Karpas-422 (cell line): ENCODE measurements around the gene F2RL3. TPM values are rescaled to one million over a fixed set of nuclear protein-coding genes. Genes with fewer than 3 reads are reported as not detected.

ENCODE experiments used
- DNase-seq: peaks from one replicate; pipeline ENCODE4 v3.0.0-alpha.2; 2015
- H2AFZ ChIP-seq: fragments of 200-600 bp; sonication (generic); 2 replicates; pipeline ENCODE4 v1.6.1; 2014; ENCODE audit warnings: antibody characterized with exemption, low read length, mixed read lengths
- H3K27ac ChIP-seq: fragments of 200-600 bp; sonication (generic); 2 replicates; pipeline ENCODE4 v1.5.1; 2014; ENCODE audit warnings: mild to moderate bottlenecking, low read length, moderate library complexity
- H3K27me3 ChIP-seq: fragments of 200-600 bp; sonication (generic); 2 replicates; pipeline ENCODE4 v1.6.1; 2014; ENCODE audit warnings: low read length, mixed read lengths
- H3K36me3 ChIP-seq: fragments of 200-600 bp; sonication (generic); 2 replicates; pipeline ENCODE4 v1.6.1; 2014; ENCODE audit warnings: low read length, mixed read lengths; ENCODE audit not compliant: insufficient read depth
- H3K4me1 ChIP-seq: fragments of 200-600 bp; sonication (generic); 2 replicates; pipeline ENCODE4 v1.6.1; 2014; ENCODE audit warnings: mild to moderate bottlenecking, low read length, mixed read lengths
- H3K4me2 ChIP-seq: fragments of 200-600 bp; sonication (generic); 2 replicates; pipeline ENCODE4 v1.6.1; 2014; ENCODE audit warnings: low read length, low read depth, mild to moderate bottlenecking; ENCODE audit not compliant: poor library complexity, severe bottlenecking
- H3K4me3 ChIP-seq: fragments of 200-600 bp; sonication (generic); 2 replicates; pipeline ENCODE4 v1.5.1; 2014; ENCODE audit warnings: mild to moderate bottlenecking, antibody characterized with exemption, low read length, mixed read lengths
- H3K79me2 ChIP-seq: fragments of 200-600 bp; sonication (generic); 2 replicates; pipeline ENCODE4 v1.6.1; 2014; ENCODE audit warnings: mild to moderate bottlenecking, low read length, mixed read lengths
- H3K9ac ChIP-seq: fragments of 200-600 bp; sonication (generic); 2 replicates; pipeline ENCODE4 v1.6.0; 2014; ENCODE audit warnings: low read length
- H3K9me2 ChIP-seq: fragments of 200-600 bp; sonication (generic), shearing (Covaris generic); replicated peaks from 2 replicates; pipeline ENCODE4 v1.6.0; 2014; ENCODE audit warnings: mild to moderate bottlenecking, low read length, moderate library complexity; ENCODE audit not compliant: insufficient read depth
- H3K9me3 ChIP-seq: fragments of 300-700, 200-600 bp; sonication (generic); 2 replicates; pipeline ENCODE4 v1.6.1; 2014; ENCODE audit warnings: low read length, mixed read lengths
- H4K20me1 ChIP-seq: fragments of 200-600 bp; sonication (generic); 2 replicates; pipeline ENCODE4 v1.6.1; 2014; ENCODE audit warnings: mild to moderate bottlenecking, antibody characterized with exemption, low read length, low read depth; ENCODE audit not compliant: insufficient read depth
- total RNA-seq: library from RNA; depleted of rRNA; stranded (reverse); fragments of >200 nt; shearing (Covaris generic); gene quantifications from 2 replicates; pipeline ENCODE4 v1.2.3, GENCODE V29; 2014; ENCODE audit warnings: low replicate concordance

F2RL3 gene
- total RNA-seq, 1 experiment from 2014 or later = not detected

DNA sequence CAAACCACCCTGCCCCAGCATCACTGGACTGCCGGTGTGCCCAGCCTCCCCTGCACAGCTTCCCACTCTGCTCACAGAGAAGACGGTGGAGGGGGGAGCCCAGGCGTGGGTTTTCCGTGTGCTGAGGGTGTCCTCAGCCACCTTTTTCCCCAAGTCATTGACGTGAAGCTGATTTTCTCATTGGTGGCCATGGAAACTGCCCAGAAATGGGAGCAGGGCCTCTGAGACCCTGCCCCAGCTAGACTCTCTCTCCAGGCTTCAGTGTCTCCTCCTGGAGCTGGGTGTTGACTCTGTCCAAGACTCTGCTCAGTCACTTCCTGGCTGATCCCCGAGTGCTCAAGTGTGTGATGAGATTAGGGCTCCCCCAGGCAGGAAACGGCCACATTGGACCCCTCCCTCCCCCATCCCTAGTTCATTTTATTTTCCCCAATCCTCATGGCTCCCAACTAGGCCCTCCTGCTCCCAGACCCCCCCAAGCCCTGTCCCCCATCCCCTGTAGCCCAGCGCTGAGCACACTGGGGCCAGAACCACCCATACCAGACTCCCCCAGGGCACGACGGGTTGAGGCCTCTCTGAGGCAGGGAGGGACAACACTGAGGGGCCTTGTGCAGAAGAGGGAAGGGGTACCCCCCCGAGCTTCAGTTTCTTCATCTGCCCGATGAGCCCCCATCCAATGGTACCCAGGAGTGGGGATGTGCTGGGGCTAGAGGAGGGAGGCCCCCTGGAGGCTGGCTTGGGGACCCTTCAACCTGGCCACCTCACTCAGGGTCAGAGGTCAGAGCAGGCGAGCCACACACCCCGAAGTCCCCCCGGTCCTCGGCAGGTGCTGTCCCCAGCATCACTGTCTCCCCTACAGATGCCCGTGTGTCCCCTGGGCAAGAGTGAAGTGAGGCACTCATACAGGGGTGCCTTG, 1.2 kb upstream of the F2RL3 start:
- no peak overlapping the region for H3K4me2 ChIP-seq
- H3K9me2 ChIP-seq = no peaks in the 10 kb centered on the region
- no peaks in the 10 kb centered on the region for H3K4me1 ChIP-seq
- no peaks in the 10 kb centered on the region; the same call in 1 of the 2 replicates for H3K27me3 ChIP-seq
- no peak overlapping the region for H3K4me3 ChIP-seq
- no peak overlapping the region for H3K27ac ChIP-seq
- no peaks in the 10 kb centered on the region for H4K20me1 ChIP-seq
- H3K79me2 ChIP-seq = no peaks in the 10 kb centered on the region
- no peaks in the 10 kb centered on the region; the same call in 1 of the 2 replicates for H3K9me3 ChIP-seq
- H2AFZ ChIP-seq = no peak overlapping the region
- H3K9ac ChIP-seq = no peak overlapping the region
- no peaks in the 10 kb centered on the region for H3K36me3 ChIP-seq
- DNase-seq = no peak

DNA sequence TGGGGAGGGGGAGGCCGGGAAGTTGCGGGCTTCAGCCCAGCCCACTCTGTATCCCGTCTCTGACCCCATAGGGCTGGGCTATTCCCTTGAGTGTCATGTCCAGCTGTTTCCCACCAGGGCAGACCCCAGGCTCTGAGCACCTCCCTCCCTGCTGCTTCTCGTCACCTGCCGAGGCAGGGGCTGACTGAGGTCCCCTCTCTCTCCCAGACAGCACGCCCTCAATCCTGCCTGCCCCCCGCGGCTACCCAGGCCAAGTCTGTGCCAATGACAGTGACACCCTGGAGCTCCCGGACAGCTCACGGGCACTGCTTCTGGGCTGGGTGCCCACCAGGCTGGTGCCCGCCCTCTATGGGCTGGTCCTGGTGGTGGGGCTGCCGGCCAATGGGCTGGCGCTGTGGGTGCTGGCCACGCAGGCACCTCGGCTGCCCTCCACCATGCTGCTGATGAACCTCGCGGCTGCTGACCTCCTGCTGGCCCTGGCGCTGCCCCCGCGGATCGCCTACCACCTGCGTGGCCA, 625 bp downstream of the F2RL3 start:
- Histone ChIP-seq H3K79me2 (no peaks in the 10 kb centered on the region), H3K36me3 (no peaks in the 10 kb centered on the region), H3K27ac (no peak overlapping the region), H3K4me3 (no peak overlapping the region), H3K4me2 (no peak overlapping the region), H3K9ac (no peak overlapping the region), H3K27me3 (no peaks in the 10 kb centered on the region; the same call in 1 of the 2 replicates), H3K4me1 (peaks cover 7% of the 10 kb centered on the region), H3K9me3 (no peaks in the 10 kb centered on the region), H4K20me1 (no peaks in the 10 kb centered on the region), H2AFZ (no peak overlapping the region), H3K9me2 (no peaks in the 10 kb centered on the region)
- no peak for DNase-seq

DNA sequence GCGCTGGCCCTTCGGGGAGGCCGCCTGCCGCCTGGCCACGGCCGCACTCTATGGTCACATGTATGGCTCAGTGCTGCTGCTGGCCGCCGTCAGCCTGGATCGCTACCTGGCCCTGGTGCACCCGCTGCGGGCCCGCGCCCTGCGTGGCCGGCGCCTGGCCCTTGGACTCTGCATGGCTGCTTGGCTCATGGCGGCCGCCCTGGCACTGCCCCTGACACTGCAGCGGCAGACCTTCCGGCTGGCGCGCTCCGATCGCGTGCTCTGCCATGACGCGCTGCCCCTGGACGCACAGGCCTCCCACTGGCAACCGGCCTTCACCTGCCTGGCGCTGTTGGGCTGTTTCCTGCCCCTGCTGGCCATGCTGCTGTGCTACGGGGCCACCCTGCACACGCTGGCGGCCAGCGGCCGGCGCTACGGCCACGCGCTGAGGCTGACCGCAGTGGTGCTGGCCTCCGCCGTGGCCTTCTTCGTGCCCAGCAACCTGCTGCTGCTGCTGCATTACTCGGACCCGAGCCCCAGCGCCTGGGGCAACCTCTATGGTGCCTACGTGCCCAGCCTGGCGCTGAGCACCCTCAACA, 1.2 kb downstream of the F2RL3 start:
- H3K36me3 ChIP-seq = no peaks in the 10 kb centered on the region
- no peak overlapping the region for H3K9ac ChIP-seq
- H3K4me2 ChIP-seq = no peak overlapping the region
- no peak overlapping the region for H2AFZ ChIP-seq
- peaks cover 7% of the 10 kb centered on the region for H3K4me1 ChIP-seq
- H3K27ac ChIP-seq = no peak overlapping the region
- no peaks in the 10 kb centered on the region for H3K79me2 ChIP-seq
- H3K9me3 ChIP-seq = no peaks in the 10 kb centered on the region
- H3K4me3 ChIP-seq = no peak overlapping the region
- DNase-seq = no peak
- no peaks in the 10 kb centered on the region; the same call in 1 of the 2 replicates for H3K27me3 ChIP-seq
- no peaks in the 10 kb centered on the region for H3K9me2 ChIP-seq
- no peaks in the 10 kb centered on the region for H4K20me1 ChIP-seq

DNA sequence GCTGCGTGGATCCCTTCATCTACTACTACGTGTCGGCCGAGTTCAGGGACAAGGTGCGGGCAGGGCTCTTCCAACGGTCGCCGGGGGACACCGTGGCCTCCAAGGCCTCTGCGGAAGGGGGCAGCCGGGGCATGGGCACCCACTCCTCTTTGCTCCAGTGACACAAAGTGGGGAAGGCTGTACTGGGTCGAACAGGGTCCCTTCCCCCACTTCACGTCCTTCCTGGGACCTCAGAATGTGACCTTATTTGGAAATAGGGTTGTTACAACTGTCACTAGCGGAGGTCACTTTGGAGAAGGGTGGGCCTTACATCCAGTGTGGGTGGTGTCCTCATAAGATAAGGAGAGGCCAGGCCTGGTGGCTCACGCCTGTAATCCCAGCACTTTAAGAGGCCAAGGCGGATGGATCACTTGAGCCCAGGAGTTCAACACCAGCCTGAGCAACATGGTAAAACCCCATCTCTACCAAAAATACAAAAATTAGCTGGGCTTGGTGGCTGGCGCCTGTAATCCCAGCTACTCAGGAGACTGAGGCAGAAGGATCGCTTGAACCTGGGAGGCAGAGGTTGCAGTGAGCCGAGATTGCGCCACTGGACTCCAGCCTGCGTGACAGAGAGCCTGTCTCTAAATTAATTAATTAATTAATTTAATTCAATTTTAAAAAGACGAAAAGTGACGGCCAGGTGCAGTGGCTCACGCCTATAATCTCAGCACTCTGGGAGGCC, 1.8 kb downstream of the F2RL3 start:
- no peak overlapping the region for H3K9ac ChIP-seq
- H3K79me2 ChIP-seq = no peaks in the 10 kb centered on the region
- H3K27ac ChIP-seq = no peak overlapping the region

DNA sequence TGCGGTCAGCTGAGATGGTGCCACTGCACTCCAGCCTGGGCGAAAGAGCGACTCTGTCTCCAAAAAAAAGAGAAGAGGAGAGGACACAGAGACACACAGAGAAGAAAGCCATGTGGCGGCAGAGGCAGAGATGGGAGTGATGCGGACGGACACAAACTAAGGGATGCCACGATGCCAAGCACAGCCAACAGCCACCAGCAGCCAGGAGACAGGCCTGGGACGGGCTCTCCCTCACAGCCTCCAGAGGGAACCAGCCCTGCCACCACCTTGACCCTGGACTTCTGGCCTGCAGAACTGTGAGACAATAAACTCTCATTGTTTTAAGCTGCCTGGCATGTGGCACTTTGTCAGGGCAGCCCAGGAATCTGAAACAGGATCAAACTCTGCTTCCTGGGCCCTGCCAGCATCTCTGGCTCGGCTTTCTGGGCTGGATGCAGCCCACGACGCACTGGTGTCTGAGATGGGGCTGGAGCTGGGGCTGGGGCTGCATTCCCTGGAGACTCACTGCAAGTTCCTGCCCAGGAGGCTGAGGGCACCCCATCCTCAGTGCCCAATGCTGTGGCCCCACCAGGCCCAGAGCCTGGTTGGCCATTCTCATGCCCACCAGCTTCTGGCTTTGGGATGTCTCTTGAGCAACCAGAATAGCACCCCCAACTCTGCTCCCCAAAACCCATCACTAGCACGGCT, 3.0 kb downstream of the F2RL3 start:
- Histone ChIP-seq H3K4me3 (no peak overlapping the region), H3K9me2 (no peaks in the 10 kb centered on the region), H3K27me3 (no peaks in the 10 kb centered on the region; the same call in 1 of the 2 replicates), H4K20me1 (no peaks in the 10 kb centered on the region), H2AFZ (no peak overlapping the region), H3K79me2 (no peaks in the 10 kb centered on the region), H3K9me3 (no peaks in the 10 kb centered on the region), H3K9ac (no peak overlapping the region), H3K4me2 (no peak overlapping the region), H3K27ac (no peak overlapping the region), H3K4me1 (peaks cover 7% of the 10 kb centered on the region), H3K36me3 (no peaks in the 10 kb centered on the region)
- DNase-seq = no peak

More for the DNA sequence above, 1.8 kb downstream of the F2RL3 start:
- H3K27me3 ChIP-seq = no peaks in the 10 kb centered on the region; the same call in 1 of the 2 replicates
- DNase-seq = no peak
- H3K36me3 ChIP-seq = no peaks in the 10 kb centered on the region
- H4K20me1 ChIP-seq = no peaks in the 10 kb centered on the region
- H3K4me2 ChIP-seq = no peak overlapping the region
- H3K9me2 ChIP-seq = no peaks in the 10 kb centered on the region
- peaks cover 7% of the 10 kb centered on the region for H3K4me1 ChIP-seq
- H3K9me3 ChIP-seq = no peaks in the 10 kb centered on the region
- H3K4me3 ChIP-seq = no peak overlapping the region
- no peak overlapping the region for H2AFZ ChIP-seq

DNA sequence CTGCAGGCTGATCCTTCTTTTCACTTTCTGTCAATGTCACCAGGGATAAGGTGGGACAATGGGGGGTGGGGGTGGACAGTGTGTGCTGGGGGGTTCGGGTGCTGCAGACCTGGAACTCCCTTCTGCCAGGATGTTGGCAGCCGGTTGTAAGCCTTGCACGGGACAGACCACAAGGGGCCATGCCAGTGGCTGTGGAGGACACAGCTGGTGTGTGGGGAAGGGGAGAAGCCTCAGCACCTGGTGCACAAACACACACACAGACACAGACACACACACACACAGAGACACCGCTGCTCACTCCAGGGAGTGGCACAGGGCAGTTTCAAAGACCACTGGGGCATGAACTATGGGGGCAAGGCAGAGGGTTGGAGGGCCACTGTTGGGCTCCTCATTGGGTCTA, 3.6 kb downstream of the F2RL3 start:
- H2AFZ ChIP-seq = no peak overlapping the region
- H3K9ac ChIP-seq = no peak overlapping the region
- no peak overlapping the region for H3K4me2 ChIP-seq
- peaks cover 7% of the 10 kb centered on the region for H3K4me1 ChIP-seq
- H3K27me3 ChIP-seq = no peaks in the 10 kb centered on the region; the same call in 1 of the 2 replicates
- no peak for DNase-seq
- no peaks in the 10 kb centered on the region for H3K9me2 ChIP-seq
- H4K20me1 ChIP-seq = no peaks in the 10 kb centered on the region
- H3K27ac ChIP-seq = no peak overlapping the region
- no peak overlapping the region for H3K4me3 ChIP-seq
- no peaks in the 10 kb centered on the region for H3K36me3 ChIP-seq
- H3K9me3 ChIP-seq = no peaks in the 10 kb centered on the region
- no peaks in the 10 kb centered on the region for H3K79me2 ChIP-seq

DNA sequence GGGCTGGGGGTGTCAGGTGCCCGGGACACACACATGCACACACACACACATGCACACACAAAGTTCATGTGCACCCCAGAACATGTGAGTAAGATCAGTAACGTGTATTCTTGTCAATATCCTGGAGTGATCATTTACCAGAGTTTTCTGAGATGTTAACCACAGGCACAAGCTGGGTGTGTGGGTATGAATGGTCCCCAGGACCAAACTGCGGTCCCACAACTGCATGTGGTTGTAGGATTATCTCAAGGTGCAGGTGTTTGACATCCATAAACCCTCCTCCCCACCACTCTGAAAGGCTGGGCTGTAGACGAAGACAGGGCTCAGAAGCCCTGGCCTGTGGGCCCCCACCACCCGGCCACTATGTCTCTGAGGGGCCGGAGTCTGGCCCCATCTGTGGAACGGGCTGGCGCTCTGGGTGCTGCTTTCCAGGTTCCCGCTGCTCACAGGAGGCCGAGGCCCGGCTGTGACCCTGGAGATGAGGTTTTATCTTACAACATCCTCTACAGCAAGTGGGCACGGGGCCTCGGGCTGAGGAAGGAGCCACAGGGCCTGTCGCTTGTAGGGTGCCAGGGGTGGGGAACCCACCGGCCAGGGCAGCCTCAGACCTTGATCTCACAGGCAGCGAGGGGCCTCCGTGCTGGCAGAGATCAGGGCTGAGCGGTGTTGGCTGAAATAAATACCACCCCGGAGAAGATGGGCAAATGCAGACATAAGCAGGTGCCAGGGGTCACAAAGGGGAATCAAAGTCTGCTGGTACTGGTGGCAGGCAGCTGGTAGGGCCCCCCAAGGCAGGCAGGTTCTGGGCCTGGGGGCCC, 4.3 kb downstream of the F2RL3 start:
- Histone ChIP-seq H3K9ac (no peak overlapping the region), H2AFZ (no peak overlapping the region), H3K9me2 (no peaks in the 10 kb centered on the region), H3K4me1 (peaks cover 7% of the 10 kb centered on the region), H3K79me2 (no peaks in the 10 kb centered on the region), H3K36me3 (no peaks in the 10 kb centered on the region), H3K27ac (no peak overlapping the region), H3K4me2 (no peak overlapping the region), H3K27me3 (no peaks in the 10 kb centered on the region; the same call in 1 of the 2 replicates), H3K9me3 (no peaks in the 10 kb centered on the region), H3K4me3 (no peak overlapping the region), H4K20me1 (no peaks in the 10 kb centered on the region)
- DNase-seq = no peak
